Measurements from ENCODE around the gene IL7R. TPM values are rescaled to one million over a fixed set of nuclear protein-coding genes. Genes with fewer than 3 reads are reported as not detected.
A peak's percentile ranks its signal among the peaks of the same experiment; 100 is the strongest.

Gene IL7R
- total RNA-seq, 1 experiment from 2014 or later = 0.41 TPM

DNA sequence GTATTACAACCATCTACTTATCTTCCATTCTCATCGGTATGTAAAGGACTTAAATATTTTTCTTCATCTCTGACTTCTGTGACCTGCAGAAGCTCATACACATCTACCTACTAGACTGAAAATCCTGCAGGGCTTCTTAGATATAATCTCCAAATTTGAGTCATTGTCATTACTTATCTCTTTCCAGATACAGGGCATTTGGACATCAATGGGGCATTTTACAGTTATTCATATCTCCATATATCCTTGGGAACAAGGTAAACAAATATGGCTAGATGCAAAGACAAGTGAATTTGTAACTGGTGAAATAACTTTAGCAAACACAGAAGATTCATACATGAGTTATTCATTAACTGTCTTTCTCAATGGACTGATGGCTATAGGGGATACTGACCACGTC, 37.7 kb upstream of the IL7R start:
- TF ChIP-seq, protein P1, sequence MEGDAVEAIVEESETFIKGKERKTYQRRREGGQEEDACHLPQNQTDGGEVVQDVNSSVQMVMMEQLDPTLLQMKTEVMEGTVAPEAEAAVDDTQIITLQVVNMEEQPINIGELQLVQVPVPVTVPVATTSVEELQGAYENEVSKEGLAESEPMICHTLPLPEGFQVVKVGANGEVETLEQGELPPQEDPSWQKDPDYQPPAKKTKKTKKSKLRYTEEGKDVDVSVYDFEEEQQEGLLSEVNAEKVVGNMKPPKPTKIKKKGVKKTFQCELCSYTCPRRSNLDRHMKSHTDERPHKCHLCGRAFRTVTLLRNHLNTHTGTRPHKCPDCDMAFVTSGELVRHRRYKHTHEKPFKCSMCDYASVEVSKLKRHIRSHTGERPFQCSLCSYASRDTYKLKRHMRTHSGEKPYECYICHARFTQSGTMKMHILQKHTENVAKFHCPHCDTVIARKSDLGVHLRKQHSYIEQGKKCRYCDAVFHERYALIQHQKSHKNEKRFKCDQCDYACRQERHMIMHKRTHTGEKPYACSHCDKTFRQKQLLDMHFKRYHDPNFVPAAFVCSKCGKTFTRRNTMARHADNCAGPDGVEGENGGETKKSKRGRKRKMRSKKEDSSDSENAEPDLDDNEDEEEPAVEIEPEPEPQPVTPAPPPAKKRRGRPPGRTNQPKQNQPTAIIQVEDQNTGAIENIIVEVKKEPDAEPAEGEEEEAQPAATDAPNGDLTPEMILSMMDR (conservative IDR thresholded peaks at IDR 0.05) = no peak
- no peak for TF ChIP-seq EZH2 (IDR thresholded peaks at IDR 0.05; ENCODE audit: low read depth)
- 0 out of 2 replicates have a peak, but pooled peaks cover 9% of the 10 kb centered on the region for H3K27me3 ChIP-seq (ENCODE audit: insufficient read depth, low read depth)
- POLR2A ChIA-PET (ENCODE audit: unreplicated experiment) = no interaction called here
- intact Hi-C loops (cut with micrococcal nuclease; ENCODE audit: unreplicated experiment) = no loop called here
- no peaks in the 10 kb centered on the region for H3K9me3 ChIP-seq (ENCODE audit: insufficient read depth, low read depth)
- H3K27ac ChIP-seq = no peak overlapping the region
- no peak overlapping the region for H2AFZ ChIP-seq
- CTCF ChIA-PET = no interaction called here
- no peaks in the 10 kb centered on the region for H3F3A ChIP-seq (ENCODE audit: insufficient read depth, low read depth)
- H3K4me1 ChIP-seq (replicated peaks; ENCODE audit: insufficient read depth) = no peaks in the 10 kb centered on the region
- DNase-seq = peak in 1 of 2 experiments; percentile 28
- H3K4me2 ChIP-seq = no peak overlapping the region
- no peaks in the 10 kb centered on the region for H3K36me3 ChIP-seq (ENCODE audit: low read depth)
- no peaks in the 10 kb centered on the region for H3K9me2 ChIP-seq (ENCODE audit: insufficient read depth)
- H4K20me1 ChIP-seq (ENCODE audit: insufficient read depth) = no peaks in the 10 kb centered on the region
- no peak overlapping the region for H3K4me3 ChIP-seq
- no TSS peak for BruUV-seq (replicated peaks)
- no peaks in the 10 kb centered on the region for H3K79me2 ChIP-seq (ENCODE audit: low read depth)

GRCh38 chr5:35819668-35820067, 37.0 kb upstream of the IL7R start:
- H4K20me1 ChIP-seq (ENCODE audit: insufficient read depth) = no peaks in the 10 kb centered on the region
- no peak for TF ChIP-seq EZH2 (IDR thresholded peaks at IDR 0.05; ENCODE audit: low read depth)
- TF ChIP-seq, protein P1 (conservative IDR thresholded peaks at IDR 0.05) = no peak
- H3K79me2 ChIP-seq (ENCODE audit: low read depth) = no peaks in the 10 kb centered on the region
- no peak overlapping the region for H3K4me2 ChIP-seq
- POLR2A ChIA-PET (ENCODE audit: unreplicated experiment) = interaction anchor here (0.6 kb wide), 1 partner anchor 279 kb away, joined by 4 read pairs; no protein-coding TSS in a partner anchor
- H3K9me2 ChIP-seq (ENCODE audit: insufficient read depth) = no peaks in the 10 kb centered on the region
- no peak overlapping the region for H3K4me3 ChIP-seq
- H3K36me3 ChIP-seq (ENCODE audit: low read depth) = no peaks in the 10 kb centered on the region
- CTCF ChIA-PET = no interaction called here
- no TSS peak for BruUV-seq (replicated peaks)
- no peak overlapping the region for H3K27ac ChIP-seq
- intact Hi-C loops (cut with micrococcal nuclease; ENCODE audit: unreplicated experiment) = no loop called here
- DNase-seq = peak in 1 of 2 experiments; percentile 24
- no peaks in the 10 kb centered on the region for H3K9me3 ChIP-seq (ENCODE audit: insufficient read depth, low read depth)
- H3K27me3 ChIP-seq (ENCODE audit: insufficient read depth, low read depth) = 0 out of 2 replicates have a peak, but pooled peaks cover 9% of the 10 kb centered on the region
- H3K4me1 ChIP-seq (replicated peaks; ENCODE audit: insufficient read depth) = no peaks in the 10 kb centered on the region
- no peak overlapping the region for H2AFZ ChIP-seq
- H3F3A ChIP-seq (ENCODE audit: insufficient read depth, low read depth) = no peaks in the 10 kb centered on the region

DNA sequence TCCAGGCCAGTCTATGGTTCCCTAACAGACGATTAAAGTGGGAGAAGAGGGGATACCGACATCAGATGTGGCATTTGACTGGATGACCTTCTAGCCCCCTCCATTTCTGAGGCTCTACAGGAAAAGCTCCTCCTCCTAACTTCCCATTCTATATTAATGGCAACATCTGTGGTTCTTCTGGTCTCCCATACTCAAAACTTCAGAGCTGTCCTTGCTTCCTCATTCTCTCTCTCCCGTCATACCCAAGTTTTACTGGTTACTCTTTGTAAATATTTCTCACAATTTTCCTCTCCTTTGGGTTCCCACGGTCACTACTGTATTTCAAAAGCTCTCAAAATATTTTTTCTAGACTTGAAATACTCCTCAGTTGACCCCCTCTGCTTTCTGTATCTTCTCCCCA, 36.0 kb upstream of the IL7R start:
- Histone ChIP-seq H3K79me2 (ENCODE audit: low read depth) (no peaks in the 10 kb centered on the region), H3K27me3 (ENCODE audit: insufficient read depth, low read depth) (0 out of 2 replicates have a peak, but pooled peaks cover 9% of the 10 kb centered on the region), H3K9me3 (ENCODE audit: insufficient read depth, low read depth) (no peaks in the 10 kb centered on the region), H4K20me1 (ENCODE audit: insufficient read depth) (no peaks in the 10 kb centered on the region), H2AFZ (no peak overlapping the region; the same call in 1 of the 2 replicates), H3K27ac (no peak overlapping the region), H3K4me2 (no peak overlapping the region), H3K9me2 (ENCODE audit: insufficient read depth) (no peaks in the 10 kb centered on the region), H3F3A (ENCODE audit: insufficient read depth, low read depth) (no peaks in the 10 kb centered on the region), H3K36me3 (ENCODE audit: low read depth) (no peaks in the 10 kb centered on the region), H3K4me3 (no peak overlapping the region), H3K4me1 (replicated peaks; ENCODE audit: insufficient read depth) (no peaks in the 10 kb centered on the region)
- no TSS peak for BruUV-seq (replicated peaks)
- no peak for DNase-seq
- ChIA-PET CTCF (interaction anchor here (0.6 kb wide), 1 partner anchor 26 kb away, joined by 3 read pairs; no protein-coding TSS in a partner anchor), POLR2A (ENCODE audit: unreplicated experiment) (no interaction called here)
- intact Hi-C loops (cut with micrococcal nuclease; ENCODE audit: unreplicated experiment) = no loop called here
- TF ChIP-seq, protein P1 (conservative IDR thresholded peaks at IDR 0.05) = no peak
- TF ChIP-seq EZH2 (IDR thresholded peaks at IDR 0.05; ENCODE audit: low read depth) = no peak

All from PC-9 (cell line).